ENCODE results near the gene TMEM178A.
A peak's percentile ranks its signal among the peaks of the same experiment; 100 is the strongest.

TMEM178A gene

DNA sequence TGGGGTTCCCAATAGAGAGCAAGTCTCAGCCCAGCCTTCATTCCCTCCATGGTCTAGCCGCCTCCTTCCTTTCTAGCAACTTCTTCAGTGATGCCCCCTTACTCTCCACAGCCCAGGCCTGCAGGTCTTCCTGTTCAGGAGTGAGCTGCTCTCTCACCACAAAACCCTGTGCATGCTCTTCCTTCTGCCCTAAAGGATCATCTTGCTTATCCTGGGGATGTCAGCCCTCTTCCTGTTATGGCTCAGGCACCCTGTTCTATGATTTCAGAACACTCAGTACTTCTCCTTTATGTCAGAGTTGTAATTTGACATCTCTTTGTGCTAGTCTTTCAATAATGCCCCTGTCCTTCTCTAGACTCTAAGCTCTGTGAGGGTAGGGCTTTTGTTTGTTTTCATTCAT is 19.4 kb downstream of the TMEM178A start:
- no peak for DNase-seq (ENCODE audit: low read depth)
- TF ChIP-seq, protein P1, sequence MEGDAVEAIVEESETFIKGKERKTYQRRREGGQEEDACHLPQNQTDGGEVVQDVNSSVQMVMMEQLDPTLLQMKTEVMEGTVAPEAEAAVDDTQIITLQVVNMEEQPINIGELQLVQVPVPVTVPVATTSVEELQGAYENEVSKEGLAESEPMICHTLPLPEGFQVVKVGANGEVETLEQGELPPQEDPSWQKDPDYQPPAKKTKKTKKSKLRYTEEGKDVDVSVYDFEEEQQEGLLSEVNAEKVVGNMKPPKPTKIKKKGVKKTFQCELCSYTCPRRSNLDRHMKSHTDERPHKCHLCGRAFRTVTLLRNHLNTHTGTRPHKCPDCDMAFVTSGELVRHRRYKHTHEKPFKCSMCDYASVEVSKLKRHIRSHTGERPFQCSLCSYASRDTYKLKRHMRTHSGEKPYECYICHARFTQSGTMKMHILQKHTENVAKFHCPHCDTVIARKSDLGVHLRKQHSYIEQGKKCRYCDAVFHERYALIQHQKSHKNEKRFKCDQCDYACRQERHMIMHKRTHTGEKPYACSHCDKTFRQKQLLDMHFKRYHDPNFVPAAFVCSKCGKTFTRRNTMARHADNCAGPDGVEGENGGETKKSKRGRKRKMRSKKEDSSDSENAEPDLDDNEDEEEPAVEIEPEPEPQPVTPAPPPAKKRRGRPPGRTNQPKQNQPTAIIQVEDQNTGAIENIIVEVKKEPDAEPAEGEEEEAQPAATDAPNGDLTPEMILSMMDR (IDR thresholded peaks at IDR 0.05; ENCODE audit: insufficient read depth, low read depth, low read length, missing control alignments) = no peak
- no peak overlapping the region for H3K4me3 ChIP-seq (ENCODE audit: low read length)

DNA sequence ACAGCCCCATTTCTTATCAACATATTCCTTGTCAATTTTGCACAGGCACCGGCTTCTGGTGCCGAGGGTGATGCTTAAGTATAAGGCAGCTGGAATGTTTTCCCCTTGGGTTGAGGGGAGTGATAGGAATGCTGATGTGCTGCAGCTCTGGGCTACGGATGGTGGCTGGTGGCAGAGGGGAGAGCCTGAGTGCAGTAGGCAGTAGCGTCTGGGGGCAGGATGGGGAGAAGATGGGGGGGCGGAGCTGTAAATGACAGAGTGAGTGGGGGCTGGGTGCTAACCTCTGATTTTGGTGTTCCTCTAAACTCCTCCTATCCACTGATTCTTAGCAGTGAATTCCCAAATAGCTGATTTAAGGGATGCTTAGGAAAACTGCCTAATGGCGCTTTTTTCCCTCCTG is 20.7 kb downstream of the TMEM178A start:
- TF ChIP-seq, protein P1 (IDR thresholded peaks at IDR 0.05; ENCODE audit: insufficient read depth, low read depth, low read length, missing control alignments) = no peak
- no peak for DNase-seq (ENCODE audit: low read depth)
- no peak overlapping the region for H3K4me3 ChIP-seq (ENCODE audit: low read length)

DNA sequence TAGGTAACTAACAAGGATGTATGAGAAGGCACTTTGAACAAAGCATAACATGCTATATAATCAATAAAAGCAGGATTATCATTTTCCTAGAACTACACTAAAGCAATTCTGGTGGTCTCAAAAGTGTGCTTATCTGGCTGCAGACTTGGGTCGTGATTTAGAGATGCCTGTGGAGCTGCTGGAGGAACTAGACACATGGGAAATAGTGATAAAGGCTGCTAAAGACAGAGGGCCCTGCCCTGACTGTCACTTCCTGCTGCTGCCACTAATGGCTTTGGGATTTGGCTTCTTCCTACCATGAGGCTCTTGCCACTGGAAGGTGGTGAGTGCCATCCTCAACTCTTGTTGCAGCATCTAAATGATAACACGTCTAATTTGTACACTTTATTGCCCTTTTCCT is 22.5 kb downstream of the TMEM178A start:
- no peak overlapping the region for H3K4me3 ChIP-seq (ENCODE audit: low read length)
- TF ChIP-seq, protein P1 (IDR thresholded peaks at IDR 0.05; ENCODE audit: insufficient read depth, low read depth, low read length, missing control alignments) = no peak

DNA sequence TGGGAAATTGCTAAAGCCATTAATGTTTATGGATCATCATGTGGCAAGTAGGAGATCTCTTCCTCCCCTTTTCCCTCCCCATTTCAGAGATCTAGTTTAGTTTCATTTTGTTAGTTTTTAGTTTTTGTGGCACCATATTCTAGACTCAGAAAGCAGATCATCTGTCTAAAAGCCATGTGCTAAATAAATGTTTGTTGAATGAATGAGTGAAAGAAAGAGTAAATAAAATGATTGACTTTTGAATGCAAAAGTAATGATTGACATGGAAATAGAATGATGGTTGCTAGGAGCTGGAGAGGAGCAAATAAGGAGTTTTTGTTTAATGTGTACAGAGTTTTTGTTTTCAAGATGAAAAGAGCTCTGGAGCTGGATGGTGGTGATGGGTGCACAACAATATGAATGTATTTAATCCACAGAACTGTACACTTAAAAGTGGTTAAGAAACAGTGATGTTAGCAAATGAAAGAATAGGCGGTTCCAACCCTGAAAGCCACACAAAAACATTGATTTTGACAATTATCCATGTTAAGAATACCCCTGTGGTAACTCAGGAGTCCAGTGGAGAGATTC is 23.6 kb downstream of the TMEM178A start:
- TF ChIP-seq, protein P1 (IDR thresholded peaks at IDR 0.05; ENCODE audit: insufficient read depth, low read depth, low read length, missing control alignments) = no peak
- no peak for DNase-seq (ENCODE audit: low read depth)
- H3K4me3 ChIP-seq (ENCODE audit: low read length) = no peak overlapping the region

More for the DNA sequence above, 22.5 kb downstream of the TMEM178A start:
- DNase-seq (ENCODE audit: low read depth) = no peak

DNA sequence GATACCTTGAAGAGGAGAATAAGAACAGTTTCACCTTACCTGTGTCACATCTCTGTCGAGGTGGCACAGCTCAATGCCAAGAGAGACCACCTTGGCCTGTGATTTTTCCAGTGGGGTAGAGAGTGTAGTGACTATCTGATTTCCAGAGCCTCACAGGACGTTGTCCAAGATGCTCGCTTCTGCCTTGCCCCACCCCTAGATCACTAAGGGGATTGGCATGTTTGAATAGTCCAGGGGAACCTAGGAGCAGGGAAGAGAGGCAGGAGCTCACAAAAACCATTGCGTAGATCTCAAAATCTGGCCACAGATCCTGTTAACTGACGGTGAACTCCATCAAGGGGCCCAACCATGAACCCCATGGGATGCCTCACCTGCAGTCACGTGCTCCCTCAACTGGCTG is 24.2 kb downstream of the TMEM178A start:
- DNase-seq (ENCODE audit: low read depth) = peak; percentile 24
- H3K4me3 ChIP-seq (ENCODE audit: low read length) = no peak overlapping the region
- TF ChIP-seq, protein P1 (IDR thresholded peaks at IDR 0.05; ENCODE audit: insufficient read depth, low read depth, low read length, missing control alignments) = no peak

DNA sequence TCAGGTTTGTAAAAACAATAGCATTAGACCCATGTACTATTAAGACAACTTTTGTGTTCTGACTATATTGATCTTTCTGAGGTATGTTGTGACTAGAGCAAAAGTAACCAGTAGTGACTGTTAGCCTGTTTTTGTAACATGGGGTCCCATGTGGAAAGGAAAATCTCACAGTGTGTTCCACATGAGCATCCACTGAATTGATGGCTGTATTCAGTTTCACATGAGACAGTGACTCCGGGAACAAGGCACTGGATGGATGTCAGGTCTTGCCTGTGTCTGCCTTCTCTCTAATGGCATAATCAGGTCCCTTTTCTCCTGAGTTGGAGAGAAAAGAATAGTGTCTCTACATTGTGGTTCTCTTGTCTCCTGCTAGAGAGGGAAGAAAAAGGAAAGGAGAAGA is 27.5 kb downstream of the TMEM178A start:
- TF ChIP-seq, protein P1 (IDR thresholded peaks at IDR 0.05; ENCODE audit: insufficient read depth, low read depth, low read length, missing control alignments) = no peak
- no peak for DNase-seq (ENCODE audit: low read depth)

DNA sequence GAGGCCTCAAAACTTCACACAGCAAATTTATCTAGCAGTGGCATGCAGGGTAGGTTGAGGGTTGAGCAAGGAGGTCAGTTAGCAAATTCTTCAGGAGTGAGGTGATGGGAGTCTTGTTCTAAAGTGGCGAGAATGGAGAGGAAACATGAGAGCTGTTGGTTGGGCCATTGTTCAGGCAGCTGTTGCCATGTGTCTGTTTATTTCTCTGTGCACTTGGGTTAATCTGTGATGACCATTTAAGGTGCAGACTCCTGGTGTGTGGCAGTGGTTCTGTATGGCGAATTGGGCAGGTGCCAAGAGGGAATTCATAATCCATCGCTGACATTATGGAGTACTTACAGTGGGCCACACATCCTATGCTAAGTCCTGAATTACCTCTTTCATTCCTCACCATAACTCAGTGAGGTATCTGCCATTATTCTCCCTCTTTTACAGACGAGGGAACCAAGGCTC is 30.4 kb downstream of the TMEM178A start:
- DNase-seq (ENCODE audit: low read depth) = peak; percentile 64
- TF ChIP-seq, protein P1 (IDR thresholded peaks at IDR 0.05; ENCODE audit: insufficient read depth, low read depth, low read length, missing control alignments) = no peak
- H3K4me3 ChIP-seq (ENCODE audit: low read length) = no peak overlapping the region

More for the DNA sequence above, 27.5 kb downstream of the TMEM178A start:
- H3K4me3 ChIP-seq (ENCODE audit: low read length) = no peak overlapping the region

Data from epithelial cell of esophagus (primary cell).